H1 (cell line): Measurements from ENCODE around the gene SAP30L. TPM values are rescaled to one million over a fixed set of nuclear protein-coding genes. Genes with fewer than 3 reads are reported as not detected.

Source experiments
- CTCF ChIA-PET: fragments of 300-600 bp; sonication (Branson Sonifier 250); formaldehyde crosslinking; loops from one replicate; lab custom pipeline; 2021; ENCODE audit not compliant: partially characterized antibody; lab: Charles Lee
- POLR2A ChIA-PET: fragments of 300-600 bp; sonication (Branson Sonifier 250); formaldehyde crosslinking; loops from one replicate; lab custom pipeline; 2021; ENCODE audit warnings: inconsistent platforms; ENCODE audit not compliant: partially characterized antibody; lab: Charles Lee
- DNase-seq, 2 experiments: peaks; one replicate each; pipeline versions ENCODE4 v3.0.0 to v3.0.0-alpha.2; 2010 to 2022; ENCODE audit warnings: low spot score in 2 of 2, low read depth in 1 of 2, mixed read lengths in 1 of 2
- FAIRE-seq: peaks from 2 replicates; lab custom pipeline; 2011; peaks lifted over from hg19 to GRCh38; lab: Jason Lieb, UNC
- H2AFZ ChIP-seq: 2 replicates; pipeline ENCODE4 v1.8.1; 2012; ENCODE audit warnings: low read length, inconsistent platforms
- H2AK5ac ChIP-seq: 2 replicates; pipeline ENCODE4 v1.6.1; 2013; ENCODE audit warnings: low read depth, low read length
- H2BK120ac ChIP-seq: replicated peaks from 2 replicates; pipeline ENCODE3; 2013; ENCODE audit warnings: low read depth, low read length, inconsistent platforms
- H2BK12ac ChIP-seq: 2 replicates; pipeline ENCODE4 v1.6.1; 2013; ENCODE audit warnings: low read depth, low read length
- H2BK15ac ChIP-seq: 2 replicates; pipeline ENCODE4 v1.6.1; 2013; ENCODE audit warnings: low read length
- H2BK20ac ChIP-seq: 2 replicates; pipeline ENCODE4 v1.6.1; 2013; ENCODE audit warnings: low read length
- H2BK5ac ChIP-seq: 2 replicates; pipeline ENCODE4 v1.6.1; 2013; ENCODE audit warnings: low read depth, low read length
- H3K14ac ChIP-seq: 2 replicates; pipeline ENCODE4 v1.6.1; 2013; ENCODE audit warnings: inconsistent platforms; ENCODE audit not compliant: insufficient read length
- H3K18ac ChIP-seq: 2 replicates; pipeline ENCODE4 v1.6.1; 2013; ENCODE audit warnings: low read length; ENCODE audit errors: extremely low read depth
- H3K23ac ChIP-seq: 2 replicates; pipeline ENCODE4 v1.6.1; 2013; ENCODE audit warnings: inconsistent platforms; ENCODE audit not compliant: insufficient read length
- H3K23me2 ChIP-seq: 2 replicates; pipeline ENCODE4 v1.6.1; 2013; ENCODE audit warnings: low read depth, low read length
- H3K27ac ChIP-seq: 2 replicates; pipeline ENCODE4 v1.6.1; 2011; ENCODE audit warnings: low read depth, low read length, inconsistent platforms
- H3K27me3 ChIP-seq, 4 experiments: replicated peaks in 1 of 4; 1 replicate in 1 of 4; 2 replicates in 3 of 4; pipeline versions ENCODE4 v1.6.1 to v1.8.1; 2011 to 2013; ENCODE audit warnings: low read length in 3 of 4, mild to moderate bottlenecking in 3 of 4, inconsistent platforms in 2 of 4, mixed read lengths in 2 of 4, moderate library complexity in 1 of 4; ENCODE audit not compliant: control insufficient read depth in 3 of 4, insufficient read depth in 3 of 4; ENCODE audit errors: extremely low read depth in 1 of 4
- H3K36me3 ChIP-seq, 4 experiments: 2 replicates each; pipeline versions ENCODE4 v1.6.1 to v1.8.1; 2011 to 2013; ENCODE audit warnings: mild to moderate bottlenecking in 4 of 4, low read length in 3 of 4, moderate library complexity in 2 of 4, control low read depth in 1 of 4, inconsistent platforms in 1 of 4; ENCODE audit not compliant: insufficient read depth in 4 of 4, control insufficient read depth in 2 of 4
- H3K4ac ChIP-seq: replicated peaks from 2 replicates; pipeline ENCODE3; 2013; ENCODE audit warnings: low read length, low read depth, mixed read lengths, inconsistent platforms; ENCODE audit not compliant: insufficient read length
- H3K4me1 ChIP-seq, 4 experiments: replicated peaks in 1 of 4; 1 replicate in 1 of 4; 2 replicates in 3 of 4; pipeline versions ENCODE4 v1.6.1 to v1.8.1; 2011 to 2013; ENCODE audit warnings: low read length in 3 of 4, inconsistent platforms in 2 of 4, mixed read lengths in 1 of 4; ENCODE audit not compliant: insufficient read depth in 4 of 4, control insufficient read depth in 3 of 4
- H3K4me2 ChIP-seq, 2 experiments: 2 replicates each; pipeline versions ENCODE4 v1.6.1 to v1.8.1; 2011 to 2013; ENCODE audit warnings: low read depth in 2 of 2, low read length in 2 of 2, control low read depth in 1 of 2, inconsistent platforms in 1 of 2, mild to moderate bottlenecking in 1 of 2; ENCODE audit not compliant: insufficient read depth in 1 of 2
- H3K4me3 ChIP-seq, 4 experiments: fragments of 200-600, 300-600 bp in 1 of 4; sonication (generic), shearing (Covaris generic), sonication (Bioruptor Twin) in 1 of 4; 2 replicates each; pipeline versions ENCODE4 v1.5.1 to v1.8.1; 2011 to 2016; ENCODE audit warnings: low read length in 4 of 4, low read depth in 3 of 4, control low read depth in 2 of 4, inconsistent platforms in 2 of 4, mild to moderate bottlenecking in 2 of 4, mixed read lengths in 1 of 4, moderate library complexity in 1 of 4; ENCODE audit not compliant: insufficient read depth in 2 of 4; ENCODE audit errors: extremely low read depth in 1 of 4
- H3K56ac ChIP-seq: replicated peaks from 2 replicates; pipeline ENCODE3; 2013; ENCODE audit warnings: low read depth, mild to moderate bottlenecking, mixed read lengths, low read length, inconsistent platforms; ENCODE audit not compliant: insufficient read length
- H3K79me1 ChIP-seq: 2 replicates; pipeline ENCODE4 v1.6.1; 2013; ENCODE audit warnings: low read depth, low read length, control low read depth
- H3K79me2 ChIP-seq, 2 experiments: 2 replicates each; pipeline versions ENCODE4 v1.6.1 to v1.8.1; 2012 to 2013; ENCODE audit warnings: low read length in 2 of 2, mild to moderate bottlenecking in 2 of 2, inconsistent platforms in 1 of 2; ENCODE audit not compliant: insufficient read depth in 2 of 2, control insufficient read depth in 1 of 2
- H3K9ac ChIP-seq, 4 experiments: replicated peaks in 1 of 4; 1 replicate in 1 of 4; 2 replicates in 3 of 4; pipeline versions ENCODE4 v1.6.1 to v1.8.1; 2011 to 2013; ENCODE audit warnings: low read depth in 3 of 4, low read length in 3 of 4, control low read depth in 2 of 4, mild to moderate bottlenecking in 2 of 4, moderate library complexity in 2 of 4, inconsistent platforms in 1 of 4; ENCODE audit errors: extremely low read depth in 1 of 4
- H3K9me3 ChIP-seq, 2 experiments: 2 replicates each; pipeline versions ENCODE4 v1.6.1 to v1.8.1; 2012 to 2013; ENCODE audit warnings: mild to moderate bottlenecking in 2 of 2, moderate library complexity in 2 of 2, control low read depth in 1 of 2, inconsistent platforms in 1 of 2, low read depth in 1 of 2, low read length in 1 of 2, mixed read lengths in 1 of 2; ENCODE audit not compliant: insufficient read depth in 2 of 2
- H4K20me1 ChIP-seq, 2 experiments: replicated peaks in 1 of 2; 2 replicates each; pipeline versions ENCODE3 to v1.8.1; 2011 to 2013; ENCODE audit warnings: inconsistent platforms in 2 of 2, low read length in 2 of 2, mild to moderate bottlenecking in 1 of 2; ENCODE audit not compliant: insufficient read depth in 2 of 2, control insufficient read depth in 1 of 2
- H4K5ac ChIP-seq: 2 replicates; pipeline ENCODE4 v1.6.1; 2013; ENCODE audit warnings: low read length, low read depth, mixed read lengths, inconsistent platforms; ENCODE audit not compliant: insufficient read length
- H4K8ac ChIP-seq: 2 replicates; pipeline ENCODE4 v1.8.0; 2013; ENCODE audit warnings: mild to moderate bottlenecking, moderate library complexity, low read length, inconsistent platforms; ENCODE audit not compliant: insufficient read depth; ENCODE audit errors: extremely low read depth
- H4K91ac ChIP-seq: replicated peaks from 2 replicates; pipeline ENCODE3; 2013; ENCODE audit warnings: low read length, mixed read lengths, inconsistent platforms; ENCODE audit not compliant: insufficient read length
- CBX8 ChIP-seq: fragments of 300-800, 300-1000 bp; sonication (generic); IDR thresholded peaks from 2 replicates; pipeline ENCODE4 v1.7.1; 2016; ENCODE audit warnings: low read depth, low read length, borderline replicate concordance
- CREB1 ChIP-seq: IDR thresholded peaks from 2 replicates; pipeline ENCODE4 v1.6.1; 2012; ENCODE audit warnings: inconsistent platforms
- EZH2 ChIP-seq: fragments of 200-600 bp; sonication (generic); IDR thresholded peaks from 2 replicates; pipeline ENCODE4 v1.7.1; 2012; ENCODE audit warnings: low read depth, mild to moderate bottlenecking, moderate library complexity, low read length, inconsistent platforms; ENCODE audit not compliant: severe bottlenecking
- RNF2 ChIP-seq: fragments of 200-900, 300-1000 bp; sonication (generic); IDR thresholded peaks from 2 replicates; pipeline ENCODE4 v1.7.1; 2016; ENCODE audit warnings: borderline replicate concordance, low read depth, mild to moderate bottlenecking, antibody characterized with exemption, low read length; ENCODE audit not compliant: poor library complexity, severe bottlenecking; ENCODE audit errors: missing control alignments
- SUZ12 ChIP-seq: fragments of 200-600 bp; sonication (generic); IDR thresholded peaks from 2 replicates; pipeline ENCODE4 v1.6.1; 2012; ENCODE audit warnings: mild to moderate bottlenecking, inconsistent platforms, low read length, moderate library complexity, mixed read lengths
- WGBS, 2 experiments: shearing (Covaris generic) in 1 of 2; methylation state at CpG; one replicate each; pipeline versions ENCODE4 v1.1.6 to v1.1.7; 2013 to 2015; ENCODE audit warnings: low lambda C conversion rate in 2 of 2, mixed read lengths in 2 of 2, inconsistent platforms in 1 of 2, low coverage in 1 of 2, missing lambda C conversion rate in 1 of 2; ENCODE audit not compliant: insufficient replicate concordance in 2 of 2, insufficient coverage in 1 of 2, insufficient read length in 1 of 2; ENCODE audit errors: extremely low coverage in 1 of 2, missing lambda C conversion rate in 1 of 2; 5-methylcytosine and 5-hydroxymethylcytosine counted together
- polyA plus RNA-seq, 7 experiments: library from polyadenylated mRNA; depleted of rRNA in 3 of 7; stranded (reverse) in 5 of 7; unstranded in 2 of 7; fragments of >200 nt in 5 of 7; fragments of 200-250 nt in 2 of 7; gene quantifications; 1 replicate in 5 of 7; 2 replicates in 1 of 7; 4 replicates in 1 of 7; pipeline versions ENCODE4 v1.2.1 to v1.2.3, GENCODE V29; 2011 to 2013; ENCODE audit warnings: missing spikeins in 2 of 7, mixed read lengths in 2 of 7
- total RNA-seq: library from RNA; stranded (reverse); fragmentation: NEBNext Ultra II Directional; extraction: Animal tissue kit (Norgen Biotek cat#: 25700); gene quantifications from 2 replicates; pipeline ENCODE4 v1.2.1, GENCODE V29; 2021
- TF ChIP-seq, protein P1 (sequence below): IDR thresholded peaks from 2 replicates; pipeline ENCODE4 v1.6.1; 2012; ENCODE audit warnings: inconsistent platforms
- TF ChIP-seq, protein P2 (sequence below): IDR thresholded peaks from 2 replicates; pipeline ENCODE4 v1.6.1; 2012; ENCODE audit warnings: low read length, inconsistent platforms

Gene SAP30L
- total and polyA plus RNA-seq, 2 of the 8 experiments (the other 6 are each of a cell fraction or from before 2014, with no cell fraction given): 12.2 to 31.5 TPM

DNA sequence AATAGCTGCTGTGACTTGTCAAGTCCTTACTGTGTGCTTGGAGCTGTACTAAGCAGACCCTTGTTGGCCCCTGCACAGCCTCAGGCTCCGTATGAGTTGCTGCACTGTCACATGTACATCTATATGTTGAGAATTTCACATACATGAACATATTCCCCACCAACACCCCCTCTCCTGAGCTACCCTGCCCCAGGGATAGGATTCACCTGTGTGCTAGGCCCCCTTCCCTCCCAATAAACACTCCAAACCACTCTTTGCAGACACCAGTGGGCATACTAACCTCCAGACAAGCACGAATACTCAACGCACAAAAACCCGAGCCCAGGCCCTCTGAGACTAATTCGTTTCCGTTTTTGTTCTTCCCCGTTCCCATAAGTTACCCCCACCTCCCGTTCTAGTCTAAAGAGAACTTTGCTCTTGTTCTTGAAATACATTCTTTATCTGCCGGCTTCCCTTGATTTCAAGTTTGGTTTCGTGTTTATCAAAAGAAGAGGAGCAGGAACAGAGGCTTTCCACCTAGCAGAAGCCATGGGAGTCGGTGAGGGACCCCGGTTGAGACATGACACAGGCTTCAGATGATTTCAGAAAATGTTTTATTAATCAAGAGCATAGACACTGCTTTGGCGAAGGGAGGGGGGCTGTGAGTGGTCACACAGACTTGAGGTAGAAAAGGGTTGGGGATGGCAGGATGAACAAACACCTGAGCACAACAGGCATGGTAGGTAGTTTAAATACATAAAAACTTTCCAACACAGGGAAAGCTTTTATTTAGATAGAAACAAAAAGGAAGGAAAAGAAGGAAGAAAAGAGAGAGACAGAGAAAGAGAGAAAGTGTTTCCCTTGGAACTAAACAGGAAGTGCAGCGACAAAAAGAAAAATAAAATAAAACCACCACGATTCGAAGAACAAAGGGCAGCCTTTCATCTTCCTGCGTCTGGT, 28.9 kb downstream of the SAP30L start:
- peak overlapping the region; percentile 88 for H2AK5ac ChIP-seq
- peak overlapping the region; percentile 29 for H2BK120ac ChIP-seq
- H3K27ac ChIP-seq: no peak overlapping the region
- H3K4ac ChIP-seq: no peak overlapping the region
- no peaks in the 10 kb centered on the region for H3K79me2 ChIP-seq
- H3K56ac ChIP-seq: no peak overlapping the region
- H3K79me1 ChIP-seq: no peaks in the 10 kb centered on the region; the same call in 1 of the 2 replicates
- no peak overlapping the region for H3K23ac ChIP-seq
- H2BK20ac ChIP-seq: peak overlapping the region; percentile 82; the same call in 1 of the 2 replicates
- H3K9me3 ChIP-seq: no peaks in the 10 kb centered on the region
- no peak overlapping the region for H3K18ac ChIP-seq
- 7% methylated on average over 17 of the region's 17 CpGs; no CpG with 5 or more reads in 1 of the 2 experiments for whole genome bisulfite sequencing, 2 experiments
- peaks cover 18 to 41% (median 24%) of the 10 kb centered on the region in 4 experiments for H3K4me1 ChIP-seq
- H4K91ac ChIP-seq: no peak overlapping the region
- ChIA-PET POLR2A (interaction anchor here (0.6 to 2.6 kb wide), 3 partner anchors 10 to 134 kb away, joined by 3 to 16 read pairs (median 3); no protein-coding TSS in a partner anchor), CTCF (interaction anchor here (2.4 to 16.1 kb wide), 4 partner anchors 7 to 136 kb away, joined by 7 to 273 read pairs (median 24); no protein-coding TSS in a partner anchor)
- H2BK5ac ChIP-seq: no peak overlapping the region
- peaks cover 90 to 100% (median 95%) of the 10 kb centered on the region in 4 experiments for H3K27me3 ChIP-seq
- no peak overlapping the region for H3K14ac ChIP-seq
- H3K4me2 ChIP-seq: peak overlapping the region; percentile 80 to 85; a peak in 3 of 4 replicates
- no peak overlapping the region for H3K9ac ChIP-seq
- H4K8ac ChIP-seq: no peak overlapping the region
- H3K4me3 ChIP-seq: peak overlapping the region in 1 of 4 experiments; percentile 58; a peak in 3 of 8 replicates
- DNase-seq (no peak), FAIRE-seq (no peak)
- H4K20me1 ChIP-seq: peaks cover 16 to 34% of the 10 kb centered on the region in 2 experiments
- peaks cover 11% of the 10 kb centered on the region; the same call in 1 of the 2 replicates for H3K23me2 ChIP-seq
- H3K36me3 ChIP-seq: peaks cover 0 to under 1% (median 0%) of the 10 kb centered on the region in 4 experiments; a peak in 1 of 8 replicates
- H2BK12ac ChIP-seq: peak overlapping the region; percentile 96
- H4K5ac ChIP-seq: no peak overlapping the region
- H2AFZ ChIP-seq: no peak overlapping the region
- peak overlapping the region; percentile 99 for H2BK15ac ChIP-seq
- TF ChIP-seq, protein P1, sequence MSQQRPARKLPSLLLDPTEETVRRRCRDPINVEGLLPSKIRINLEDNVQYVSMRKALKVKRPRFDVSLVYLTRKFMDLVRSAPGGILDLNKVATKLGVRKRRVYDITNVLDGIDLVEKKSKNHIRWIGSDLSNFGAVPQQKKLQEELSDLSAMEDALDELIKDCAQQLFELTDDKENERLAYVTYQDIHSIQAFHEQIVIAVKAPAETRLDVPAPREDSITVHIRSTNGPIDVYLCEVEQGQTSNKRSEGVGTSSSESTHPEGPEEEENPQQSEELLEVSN: no peak
- TF ChIP-seq, protein P2, sequence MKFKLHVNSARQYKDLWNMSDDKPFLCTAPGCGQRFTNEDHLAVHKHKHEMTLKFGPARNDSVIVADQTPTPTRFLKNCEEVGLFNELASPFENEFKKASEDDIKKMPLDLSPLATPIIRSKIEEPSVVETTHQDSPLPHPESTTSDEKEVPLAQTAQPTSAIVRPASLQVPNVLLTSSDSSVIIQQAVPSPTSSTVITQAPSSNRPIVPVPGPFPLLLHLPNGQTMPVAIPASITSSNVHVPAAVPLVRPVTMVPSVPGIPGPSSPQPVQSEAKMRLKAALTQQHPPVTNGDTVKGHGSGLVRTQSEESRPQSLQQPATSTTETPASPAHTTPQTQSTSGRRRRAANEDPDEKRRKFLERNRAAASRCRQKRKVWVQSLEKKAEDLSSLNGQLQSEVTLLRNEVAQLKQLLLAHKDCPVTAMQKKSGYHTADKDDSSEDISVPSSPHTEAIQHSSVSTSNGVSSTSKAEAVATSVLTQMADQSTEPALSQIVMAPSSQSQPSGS: no peak
- TF ChIP-seq CREB1 (no peak), SUZ12 (peak; percentile 96), RNF2 (peak; percentile 100), CBX8 (peak; percentile 97), EZH2 (peak; percentile 92)
